NT2/D1 (cell line): ENCODE measurements around the gene SETX.
"Not testable (repeated sequence)": the region's sequence is repeated elsewhere in the genome, so short reads cannot be mapped to it uniquely, and the experiment has no call there.

Experiments
- DNase-seq: peaks from one replicate; pipeline ENCODE4 v3.0.0-alpha.2; 2011; ENCODE audit warnings: low read depth, low spot score
- H3K27me3 ChIP-seq: 2 replicates; pipeline ENCODE4 v1.6.0; 2011; ENCODE audit warnings: mild to moderate bottlenecking; ENCODE audit not compliant: insufficient read length, insufficient read depth
- H3K36me3 ChIP-seq: 2 replicates; pipeline ENCODE4 v1.6.1; 2011; ENCODE audit warnings: mild to moderate bottlenecking, low read length, mixed read lengths; ENCODE audit not compliant: insufficient read depth, insufficient read length
- H3K4me1 ChIP-seq: 2 replicates; pipeline ENCODE4 v1.5.1; 2011; ENCODE audit not compliant: insufficient read depth, insufficient read length
- H3K4me3 ChIP-seq: 2 replicates; pipeline ENCODE4 v1.5.1; 2011; ENCODE audit warnings: low read depth; ENCODE audit not compliant: insufficient read length
- H3K9ac ChIP-seq: 2 replicates; pipeline ENCODE4 v1.6.0; 2011; ENCODE audit warnings: low read depth; ENCODE audit not compliant: insufficient read length
- H3K9me3 ChIP-seq: 2 replicates; pipeline ENCODE4 v1.5.1; 2011; ENCODE audit warnings: mild to moderate bottlenecking, low read length; ENCODE audit not compliant: insufficient read depth
- SUZ12 ChIP-seq: IDR thresholded peaks from 2 replicates; pipeline ENCODE4 v1.6.1; 2011; ENCODE audit not compliant: insufficient read length, insufficient read depth; ENCODE audit errors: extremely low read depth
- YY1 ChIP-seq: IDR thresholded peaks from 2 replicates; pipeline ENCODE4 v1.6.1; 2011; ENCODE audit not compliant: insufficient read length, insufficient read depth
- ZNF274 ChIP-seq: IDR thresholded peaks from 2 replicates; pipeline ENCODE4 v1.6.1; 2011; ENCODE audit warnings: mild to moderate bottlenecking, low read depth, low read length

SETX gene

GRCh38 chr9:132384376-132384775, 29.6 kb upstream of the SETX start:
- no peak overlapping the region for H3K9ac ChIP-seq

GRCh38 chr9:132383462-132383883, 28.7 kb upstream of the SETX start:
- TF ChIP-seq ZNF274 = no peak
- TF ChIP-seq YY1 = no peak
- no peak for TF ChIP-seq SUZ12
- H3K4me1 ChIP-seq = no peaks in the 10 kb centered on the region
- DNase-seq = no peak
- H3K27me3 ChIP-seq = no peaks in the 10 kb centered on the region
- H3K36me3 ChIP-seq = peaks cover 86% of the 10 kb centered on the region
- no peaks in the 10 kb centered on the region for H3K9me3 ChIP-seq
- no peak overlapping the region for H3K9ac ChIP-seq
- no peak overlapping the region for H3K4me3 ChIP-seq

More at GRCh38 chr9:132384376-132384775, 29.6 kb upstream of the SETX start:
- H3K4me1 ChIP-seq = no peaks in the 10 kb centered on the region
- H3K9me3 ChIP-seq = no peaks in the 10 kb centered on the region
- DNase-seq = no peak
- H3K36me3 ChIP-seq = peaks cover 87% of the 10 kb centered on the region
- TF ChIP-seq SUZ12 (no peak), ZNF274 (no peak), YY1 (no peak)
- H3K4me3 ChIP-seq = no peak overlapping the region
- no peaks in the 10 kb centered on the region for H3K27me3 ChIP-seq

GRCh38 chr9:132381966-132382541, 27.3 kb upstream of the SETX start:
- H3K36me3 ChIP-seq = peaks cover 87% of the 10 kb centered on the region
- H3K4me1 ChIP-seq = no peaks in the 10 kb centered on the region
- no peaks in the 10 kb centered on the region for H3K27me3 ChIP-seq
- H3K9me3 ChIP-seq = peaks cover 7% of the 10 kb centered on the region; the same call in 1 of the 2 replicates
- no peak overlapping the region for H3K9ac ChIP-seq
- DNase-seq = no peak
- TF ChIP-seq YY1 = no peak
- no peak for TF ChIP-seq ZNF274
- TF ChIP-seq SUZ12 = no peak
- H3K4me3 ChIP-seq = no peak overlapping the region

GRCh38 chr9:132378416-132378815, 23.6 kb upstream of the SETX start:
- not testable (repeated sequence) for H3K9ac ChIP-seq, H3K4me1 ChIP-seq, H3K9me3 ChIP-seq, H3K4me3 ChIP-seq, H3K27me3 ChIP-seq, DNase-seq
- peaks cover 77% of the 10 kb centered on the region for H3K36me3 ChIP-seq

- H3K36me3 ChIP-seq = peaks cover 74% of the 10 kb centered on the region
- not testable (repeated sequence) for H3K9ac ChIP-seq, H3K27me3 ChIP-seq, DNase-seq, H3K9me3 ChIP-seq, H3K4me1 ChIP-seq, H3K4me3 ChIP-seq
Measured at GRCh38 chr9:132377769-132378168, 23.0 kb upstream of the SETX start.

GRCh38 chr9:132372177-132373095, 17.6 kb upstream of the SETX start:
- no peaks in the 10 kb centered on the region for H3K4me1 ChIP-seq
- H3K4me3 ChIP-seq = no peak overlapping the region
- no peaks in the 10 kb centered on the region for H3K27me3 ChIP-seq
- TF ChIP-seq ZNF274 (no peak), YY1 (no peak), SUZ12 (no peak)
- peaks cover 31% of the 10 kb centered on the region for H3K36me3 ChIP-seq
- no peak for DNase-seq
- no peak overlapping the region for H3K9ac ChIP-seq
- peaks cover under 1% of the 10 kb centered on the region; the same call in 1 of the 2 replicates for H3K9me3 ChIP-seq

GRCh38 chr9:132370592-132370991, 15.8 kb upstream of the SETX start:
- DNase-seq = no peak
- Histone ChIP-seq H3K4me1 (no peaks in the 10 kb centered on the region), H3K9ac (no peak overlapping the region), H3K27me3 (no peaks in the 10 kb centered on the region), H3K9me3 (no peaks in the 10 kb centered on the region), H3K4me3 (no peak overlapping the region), H3K36me3 (peaks cover 13% of the 10 kb centered on the region)
- TF ChIP-seq YY1 = no peak
- TF ChIP-seq ZNF274 = no peak
- TF ChIP-seq SUZ12 = no peak

- Histone ChIP-seq H3K4me3 (no peak overlapping the region), H3K4me1 (no peaks in the 10 kb centered on the region), H3K9me3 (no peaks in the 10 kb centered on the region), H3K36me3 (peaks cover 2% of the 10 kb centered on the region), H3K9ac (no peak overlapping the region), H3K27me3 (no peaks in the 10 kb centered on the region)
- no peak for DNase-seq
- TF ChIP-seq ZNF274 (no peak), SUZ12 (no peak), YY1 (no peak)
Measured at GRCh38 chr9:132369421-132369820, 14.6 kb upstream of the SETX start.
